Fibroblast of villous mesenchyme (primary cell): ENCODE results near the gene ZNF217. TPM values are rescaled to one million over a fixed set of nuclear protein-coding genes. Genes with fewer than 3 reads are reported as not detected.
"Not testable (repeated sequence)": the region's sequence is repeated elsewhere in the genome, so short reads cannot be mapped to it uniquely, and the experiment has no call there.

Source experiments
- DNase-seq: peaks from one replicate; pipeline ENCODE4 v3.0.0-alpha.2; 2010; ENCODE audit warnings: low read depth
- H3K4me3 ChIP-seq: 2 replicates; pipeline ENCODE4 v1.5.1; 2011; ENCODE audit warnings: low read depth, mild to moderate bottlenecking, low read length
- CTCF ChIP-seq: IDR thresholded peaks from 2 replicates; pipeline ENCODE4 v1.5.1; 2012; ENCODE audit warnings: low read depth, mild to moderate bottlenecking, low read length; ENCODE audit not compliant: insufficient read depth
- total RNA-seq: library from RNA; depleted of rRNA; stranded (reverse); fragments of >200 nt; gene quantifications from 2 replicates; pipeline ENCODE4 v1.2.3, GENCODE V29; 2012

The ZNF217 gene
- total RNA-seq, 1 donor, result 22.9 TPM

- H3K4me3 ChIP-seq, result no peak overlapping the region
- TF ChIP-seq CTCF, result no peak
- DNase-seq, result peak; percentile 38
These were observed 31.9 kb upstream of the ZNF217 start for GRCh38 chr20:53625311-53626129.

GRCh38 chr20:53624927-53625250 lies 31.2 kb upstream of the ZNF217 start:
- DNase-seq, H3K4me3 ChIP-seq: not testable (repeated sequence)

GRCh38 chr20:53623454-53624211 lies 30.0 kb upstream of the ZNF217 start:
- no peak for TF ChIP-seq CTCF
- peak overlapping the region; percentile 44 for H3K4me3 ChIP-seq
- DNase-seq, result peak; percentile 82

DNA sequence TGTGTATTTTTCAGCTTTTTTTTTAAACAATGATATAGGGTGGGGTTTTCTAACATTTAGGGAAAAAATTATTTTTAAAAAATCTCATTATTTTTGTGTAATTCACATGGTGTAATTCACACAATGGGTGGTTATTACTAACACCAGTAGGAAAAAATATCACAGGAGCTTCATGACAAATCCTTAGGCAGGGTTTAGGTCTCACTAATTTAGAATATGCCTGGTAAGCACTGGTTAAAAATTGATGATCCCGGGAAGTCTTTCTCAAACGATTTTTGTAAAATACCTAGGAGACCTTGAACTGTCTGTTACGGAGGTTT lies 29.5 kb upstream of the ZNF217 start:
- TF ChIP-seq CTCF, result no peak
- peak overlapping the region; percentile 44 for H3K4me3 ChIP-seq
- no peak for DNase-seq

DNA sequence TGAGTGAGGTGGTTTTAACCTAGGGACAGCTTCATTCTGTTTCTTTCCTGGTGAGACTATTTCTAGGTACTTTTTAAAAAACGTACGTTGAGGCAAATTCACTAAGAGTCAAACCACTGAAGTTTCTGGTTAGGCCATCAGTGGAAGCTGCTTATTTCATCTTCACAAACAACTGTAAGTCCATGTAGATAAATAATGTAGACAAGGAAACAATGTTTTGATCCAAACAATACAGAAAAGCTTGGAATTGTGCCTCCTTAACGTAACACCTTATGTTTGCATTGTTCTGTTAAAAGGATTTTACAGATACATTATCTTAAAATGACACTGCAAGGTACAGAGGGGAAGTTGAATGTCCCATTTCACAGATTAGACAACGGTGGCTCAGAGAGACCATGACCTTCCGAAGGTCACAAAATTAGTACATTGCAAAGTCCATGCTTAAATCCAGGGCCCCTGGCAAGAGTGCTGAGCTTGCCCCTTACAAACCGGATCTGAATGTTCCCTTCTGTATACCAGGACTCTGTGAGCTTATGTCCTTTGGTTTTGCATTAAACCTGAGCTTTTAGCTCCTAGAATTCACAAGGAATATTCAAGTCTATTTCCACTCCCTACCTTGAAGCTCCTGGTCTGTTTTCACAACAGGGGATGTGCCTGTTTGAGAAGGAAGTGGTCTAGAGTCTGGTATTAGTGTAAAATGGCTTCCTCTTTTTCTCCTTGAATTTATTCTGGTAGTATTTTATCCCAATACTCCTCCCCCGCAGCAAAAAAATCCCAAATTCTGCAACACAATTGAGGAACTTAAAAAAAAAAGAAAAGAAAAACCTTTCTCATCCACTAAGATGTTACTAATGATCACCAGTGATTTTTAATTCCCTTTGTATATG lies 28.9 kb upstream of the ZNF217 start:
- DNase-seq, result no peak
- H3K4me3 ChIP-seq, result no peak overlapping the region

DNA sequence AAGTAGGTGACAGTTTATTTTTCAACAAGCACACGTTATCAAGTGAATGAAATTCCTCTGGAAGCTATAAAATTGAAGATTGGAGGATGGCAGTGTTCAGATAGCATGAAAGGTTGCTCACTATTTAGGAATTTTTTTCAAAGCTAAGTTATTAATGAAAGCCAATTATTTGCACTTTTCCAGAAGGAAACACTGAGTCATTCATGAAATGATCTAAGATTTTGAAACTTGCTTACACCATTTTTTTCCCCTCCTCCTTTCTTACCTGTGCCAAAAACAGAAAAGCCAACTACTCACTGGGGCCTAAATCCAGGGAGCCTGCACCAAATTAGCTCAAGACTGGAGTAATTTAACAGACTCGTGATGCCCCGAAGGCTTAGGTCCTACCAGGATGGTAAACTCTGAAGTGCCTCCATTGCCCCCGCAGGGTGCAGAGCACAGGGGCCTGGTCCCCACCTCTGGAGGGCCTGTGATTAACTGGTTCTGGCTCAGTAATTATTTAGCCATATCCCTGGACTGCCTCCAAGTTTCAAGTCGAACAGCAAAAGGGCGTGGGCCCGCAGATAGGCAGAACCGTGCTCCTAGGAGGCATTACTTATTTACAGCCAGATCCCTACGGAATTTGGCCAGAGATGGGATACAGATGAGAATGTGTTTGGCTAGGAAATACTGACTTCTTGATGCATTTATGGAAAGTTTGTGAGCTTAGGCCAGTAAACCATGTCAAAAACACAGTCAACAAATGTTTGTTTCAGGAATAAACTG lies 28.0 kb upstream of the ZNF217 start:
- H3K4me3 ChIP-seq, result no peak overlapping the region
- no peak for TF ChIP-seq CTCF
- peak; percentile 92 for DNase-seq

More for the DNA sequence above, 28.9 kb upstream of the ZNF217 start:
- TF ChIP-seq CTCF, result no peak

DNA sequence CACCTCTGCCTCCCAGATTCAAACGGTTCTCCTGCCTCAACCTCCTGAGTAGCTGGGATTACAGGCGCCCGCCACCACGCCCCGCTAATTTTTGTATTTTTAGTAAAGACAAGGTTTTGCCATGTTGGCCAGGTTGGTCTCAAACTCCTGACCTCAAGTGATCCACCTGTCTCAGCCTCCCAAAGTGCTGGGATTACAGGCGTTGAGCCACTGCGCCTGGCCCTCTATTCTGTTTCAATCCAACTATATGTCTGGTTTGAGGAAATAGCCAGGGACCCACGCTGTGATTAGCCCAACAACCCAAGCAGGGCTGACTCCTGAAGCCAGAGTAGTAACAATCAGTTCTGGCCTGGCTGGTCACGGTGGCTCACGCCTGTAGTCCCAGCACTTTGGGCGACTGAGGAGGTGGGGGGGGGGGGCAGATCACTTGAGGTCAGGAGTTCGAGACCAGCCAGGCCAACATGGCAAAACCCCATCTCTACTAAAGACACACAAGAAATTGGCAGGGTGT lies 24.9 kb upstream of the ZNF217 start:
- not testable (repeated sequence) for DNase-seq, H3K4me3 ChIP-seq
